ENCODE results near the gene DLG2.

Gene DLG2

DNA sequence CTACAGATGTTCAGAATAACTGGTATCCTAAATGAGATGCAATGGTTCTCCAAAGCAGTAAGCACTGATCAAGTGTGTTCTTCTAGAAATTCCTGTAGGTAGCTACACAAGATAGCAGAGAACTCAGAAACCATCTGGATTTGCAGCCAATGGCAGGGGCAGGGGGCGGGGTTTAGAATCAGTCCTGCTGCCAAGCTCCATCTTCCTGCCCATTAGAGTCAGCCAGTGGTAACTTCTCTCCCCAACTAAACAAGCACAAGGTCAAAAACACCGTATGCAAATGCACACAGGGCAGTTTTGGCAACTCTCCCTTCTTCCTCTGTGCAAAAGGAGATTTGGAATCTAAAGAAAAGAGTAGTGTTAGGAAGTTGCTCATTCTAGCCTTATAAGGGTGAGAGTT, 2103.5 kb downstream of the DLG2 start:
- no peak for DNase-seq

DNA sequence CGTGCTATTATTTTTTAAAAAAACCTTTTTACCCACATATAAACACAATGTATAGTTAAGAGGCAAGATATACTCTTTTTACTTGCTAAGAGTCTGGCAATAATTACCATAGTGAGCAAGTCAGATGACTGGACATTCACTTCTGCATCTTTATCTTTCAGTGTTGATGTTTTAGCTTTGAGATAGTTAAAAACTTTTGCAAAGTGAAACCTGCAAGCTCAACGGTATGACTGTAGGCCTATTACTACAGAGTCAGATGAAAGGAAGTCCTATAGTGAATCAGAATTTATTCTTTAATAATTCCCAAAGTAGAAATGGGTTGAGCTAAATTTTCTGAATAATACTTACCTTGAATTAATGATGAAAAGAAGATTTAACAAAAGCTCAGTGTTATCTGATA, 2104.2 kb downstream of the DLG2 start:
- DNase-seq, result no peak

DNA sequence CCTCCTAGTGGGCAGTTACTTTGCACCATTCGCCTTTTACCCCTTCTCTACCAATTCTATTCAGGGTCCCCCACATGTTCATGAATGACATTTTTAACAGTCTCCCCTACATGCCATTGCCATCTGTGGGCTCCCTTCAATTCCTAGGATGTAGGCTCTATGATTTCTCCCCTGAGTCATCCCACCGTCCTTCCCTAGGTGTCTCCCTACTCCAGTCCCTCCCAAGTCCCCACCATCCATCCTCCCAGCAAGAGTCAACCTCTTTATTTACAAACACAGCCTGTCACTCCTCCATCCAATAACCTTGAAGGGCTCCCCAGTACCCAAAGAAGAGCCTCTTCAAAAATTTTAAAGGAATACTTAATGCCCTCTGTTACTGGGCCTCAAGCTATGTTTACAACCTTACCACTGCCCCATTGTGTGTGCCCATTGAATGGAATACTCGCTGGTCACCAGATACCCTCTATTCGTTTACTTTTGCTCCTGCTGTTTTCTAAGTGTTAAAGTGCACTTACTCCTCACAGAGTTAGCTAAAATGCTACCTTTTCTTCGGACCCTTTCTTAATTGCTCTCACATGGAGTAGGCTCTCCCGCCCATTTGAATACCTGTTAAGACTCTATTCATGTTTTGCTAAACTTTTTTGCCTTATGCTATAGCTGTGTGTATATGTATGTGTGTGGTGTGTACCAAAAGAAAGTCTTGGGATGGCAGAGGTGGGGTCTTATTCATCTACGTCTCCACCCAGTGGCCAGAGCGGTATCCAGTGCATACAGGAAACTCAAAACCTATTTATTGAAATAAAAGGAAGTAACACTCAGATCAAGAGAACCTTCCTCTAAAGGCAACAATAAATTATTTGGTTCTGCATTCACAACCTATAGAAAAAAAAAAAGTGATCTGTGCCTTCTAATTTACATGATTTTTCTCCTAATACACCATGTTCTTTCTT, 2105.2 kb downstream of the DLG2 start:
- no peak for DNase-seq

- no peak for DNase-seq
These were observed 2106.3 kb downstream of the DLG2 start for GRCh38 chr11:83520849-83521248.

- no peak for DNase-seq
These were observed 2115.5 kb downstream of the DLG2 start for GRCh38 chr11:83511646-83512045.

- no peak for DNase-seq
These were observed 2116.3 kb downstream of the DLG2 start for GRCh38 chr11:83510530-83511460.

- no peak for DNase-seq
These were observed 2118.3 kb downstream of the DLG2 start for GRCh38 chr11:83508804-83509203.

DNA sequence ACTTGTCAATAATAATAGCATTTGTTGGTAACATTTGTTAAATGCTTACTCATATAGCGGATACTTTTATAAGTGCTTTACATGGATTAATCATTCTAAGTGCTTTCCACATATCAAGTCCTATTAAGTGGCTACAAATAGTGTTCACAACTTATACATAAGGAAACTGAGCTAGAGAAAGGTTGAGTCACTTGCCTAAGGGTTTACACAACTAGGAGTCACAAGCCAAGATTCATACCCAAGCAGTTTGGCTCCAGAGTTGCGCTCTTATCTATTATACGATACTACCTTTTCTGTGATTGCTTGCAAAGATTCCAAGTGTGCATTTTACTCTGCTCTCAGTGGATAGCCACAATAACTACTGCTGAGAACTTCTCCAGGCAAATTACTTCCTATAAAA, 2125.1 kb downstream of the DLG2 start:
- DNase-seq, result no peak

DNA sequence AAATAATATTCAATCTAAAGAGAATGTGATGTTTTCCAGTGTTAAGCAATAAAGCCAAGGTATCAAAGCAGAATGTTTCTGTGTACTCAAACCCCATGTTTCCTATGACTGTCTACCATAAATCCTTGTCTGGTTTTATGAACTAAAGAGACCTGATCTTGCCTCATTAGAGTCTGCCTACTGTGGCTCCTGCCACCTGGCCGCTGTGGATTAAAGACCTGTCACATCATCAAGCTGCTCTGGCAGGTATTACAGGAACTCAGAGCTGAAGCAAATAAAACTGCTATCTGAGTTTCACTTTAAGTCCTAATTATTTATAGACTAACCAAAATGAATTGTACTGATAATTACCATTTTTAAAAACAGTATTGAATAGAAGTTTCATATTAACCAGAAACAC, 2133.2 kb downstream of the DLG2 start:
- DNase-seq, result no peak

DNA sequence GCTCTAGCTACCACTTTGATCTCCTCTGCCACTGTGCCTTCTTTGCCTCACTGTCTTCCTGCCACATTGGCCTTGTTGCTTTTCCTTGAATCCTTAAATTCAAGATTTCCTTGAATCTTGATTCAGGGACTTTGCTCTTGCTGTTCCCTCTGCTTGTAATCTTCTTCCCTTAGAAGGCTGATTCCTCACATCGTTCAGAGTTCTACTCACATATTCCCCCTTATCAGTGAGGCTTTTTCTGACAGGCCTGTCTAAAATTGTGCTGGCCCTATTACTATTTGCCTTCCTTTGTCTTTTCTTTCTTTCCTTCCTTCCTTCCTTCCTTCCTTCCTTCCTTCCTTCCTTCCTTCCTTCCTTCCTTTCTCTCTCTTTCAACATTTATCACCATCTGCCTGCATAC, 2134.1 kb downstream of the DLG2 start:
- DNase-seq, result no peak

GRCh38 chr11:83483808-83484207, 2143.3 kb downstream of the DLG2 start:
- DNase-seq, result no peak

DNA sequence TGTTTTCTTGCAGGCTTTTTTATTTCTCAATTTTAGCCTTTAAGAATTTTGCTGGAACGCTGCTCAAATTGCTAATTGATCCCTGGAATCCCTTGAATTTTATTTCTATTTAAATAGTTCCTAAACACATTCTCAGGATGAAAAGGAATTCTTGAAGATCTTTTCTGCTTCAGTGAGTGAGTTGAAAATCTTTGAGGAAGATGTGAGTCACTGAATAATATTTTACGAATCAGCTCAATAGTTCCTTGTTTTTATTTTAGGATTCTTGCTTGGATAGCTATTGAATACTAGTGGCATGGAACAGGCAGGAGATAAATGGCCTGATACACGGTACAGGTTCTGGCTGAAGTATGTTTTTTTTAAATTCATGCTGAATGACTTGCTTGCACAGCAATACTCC, 2146.3 kb downstream of the DLG2 start:
- DNase-seq, result no peak

GRCh38 chr11:83480251-83480650, 2146.9 kb downstream of the DLG2 start:
- DNase-seq, result no peak

- no peak for DNase-seq
These were observed 2149.4 kb downstream of the DLG2 start for GRCh38 chr11:83477772-83478171.

DNA sequence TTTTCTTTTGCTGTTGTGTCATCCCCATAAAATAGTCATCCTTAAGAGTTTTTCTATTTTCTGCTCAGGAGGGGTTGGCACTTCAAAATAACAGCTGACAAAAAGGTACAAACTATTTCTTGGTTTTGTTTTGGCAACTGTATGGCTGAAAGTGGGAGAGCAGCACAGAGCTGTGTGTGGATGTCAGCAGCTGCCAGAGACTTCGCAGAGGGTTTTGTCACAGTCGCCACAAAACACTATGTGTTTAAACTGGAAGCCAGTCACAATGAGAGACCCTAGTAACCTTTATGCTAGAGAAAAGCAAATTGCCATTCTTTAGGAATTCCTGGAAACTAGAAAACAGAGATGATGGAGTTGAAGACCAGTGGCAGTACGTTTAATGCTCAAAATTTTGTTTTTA, 2151.4 kb downstream of the DLG2 start:
- DNase-seq, result no peak

DNA sequence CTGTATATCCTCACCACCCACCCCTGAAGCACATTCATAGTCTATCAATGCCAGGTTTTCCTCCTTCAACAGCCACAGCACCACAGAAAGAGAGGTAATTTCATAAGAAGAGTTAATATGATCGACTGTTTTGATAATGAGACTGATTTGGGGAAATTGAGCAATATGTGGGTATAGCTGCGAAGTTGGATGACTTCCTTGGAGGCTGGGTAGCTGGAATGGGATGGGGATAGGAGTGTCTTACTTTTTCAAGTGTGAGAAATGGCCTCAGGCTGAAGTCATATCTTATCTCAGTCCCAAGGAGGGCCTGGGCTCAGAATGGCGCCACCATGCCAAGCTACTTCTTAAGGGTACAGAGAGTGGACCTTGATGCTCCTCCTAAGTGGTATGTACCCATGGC, 2153.4 kb downstream of the DLG2 start:
- no peak for DNase-seq

- no peak for DNase-seq
These were observed 2154.3 kb downstream of the DLG2 start for GRCh38 chr11:83472806-83473205.

DNA sequence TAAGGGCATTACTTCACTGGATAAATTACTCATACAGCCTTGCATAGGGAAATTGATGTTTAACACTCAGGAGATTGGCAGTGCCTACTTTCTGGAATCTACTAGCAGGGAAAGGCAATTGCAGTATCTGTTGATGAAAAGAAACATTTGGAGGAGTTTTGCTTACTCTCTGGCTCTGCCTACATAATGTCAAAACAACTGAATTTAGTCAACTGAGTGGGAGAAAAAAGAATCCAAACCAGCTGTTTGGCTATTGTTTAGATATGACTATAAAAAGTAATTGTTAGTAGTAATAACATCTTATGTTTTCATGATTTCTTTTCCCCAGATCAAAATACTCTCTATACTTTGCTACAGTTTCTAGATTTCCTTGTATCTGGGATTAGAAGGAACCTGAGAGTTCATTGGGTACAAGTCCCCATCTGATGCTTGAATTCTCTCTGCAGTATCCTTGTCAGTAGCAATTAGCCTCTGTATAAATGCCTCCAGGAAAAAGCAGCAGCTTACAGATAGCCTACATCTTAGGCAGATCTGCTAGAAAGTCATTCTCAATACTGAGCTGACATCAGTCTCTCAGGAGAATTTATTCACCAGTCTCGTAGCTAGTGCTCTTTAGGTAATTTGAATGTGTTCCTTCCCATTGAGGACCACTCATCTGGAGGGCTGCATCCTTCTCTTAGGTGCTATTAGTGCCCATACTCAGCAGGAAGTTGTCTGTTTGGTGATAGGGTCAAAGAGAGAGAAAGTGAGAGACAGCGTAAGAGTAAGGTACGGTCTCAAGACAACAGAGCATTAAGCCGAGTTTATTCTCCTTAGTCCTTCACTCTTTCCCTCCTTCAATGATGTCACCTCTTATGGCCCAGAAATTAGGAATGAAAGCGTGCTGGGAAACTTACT, 2155.1 kb downstream of the DLG2 start:
- DNase-seq, result no peak

GRCh38 chr11:83467837-83468236, 2159.3 kb downstream of the DLG2 start:
- DNase-seq, result no peak

DNA sequence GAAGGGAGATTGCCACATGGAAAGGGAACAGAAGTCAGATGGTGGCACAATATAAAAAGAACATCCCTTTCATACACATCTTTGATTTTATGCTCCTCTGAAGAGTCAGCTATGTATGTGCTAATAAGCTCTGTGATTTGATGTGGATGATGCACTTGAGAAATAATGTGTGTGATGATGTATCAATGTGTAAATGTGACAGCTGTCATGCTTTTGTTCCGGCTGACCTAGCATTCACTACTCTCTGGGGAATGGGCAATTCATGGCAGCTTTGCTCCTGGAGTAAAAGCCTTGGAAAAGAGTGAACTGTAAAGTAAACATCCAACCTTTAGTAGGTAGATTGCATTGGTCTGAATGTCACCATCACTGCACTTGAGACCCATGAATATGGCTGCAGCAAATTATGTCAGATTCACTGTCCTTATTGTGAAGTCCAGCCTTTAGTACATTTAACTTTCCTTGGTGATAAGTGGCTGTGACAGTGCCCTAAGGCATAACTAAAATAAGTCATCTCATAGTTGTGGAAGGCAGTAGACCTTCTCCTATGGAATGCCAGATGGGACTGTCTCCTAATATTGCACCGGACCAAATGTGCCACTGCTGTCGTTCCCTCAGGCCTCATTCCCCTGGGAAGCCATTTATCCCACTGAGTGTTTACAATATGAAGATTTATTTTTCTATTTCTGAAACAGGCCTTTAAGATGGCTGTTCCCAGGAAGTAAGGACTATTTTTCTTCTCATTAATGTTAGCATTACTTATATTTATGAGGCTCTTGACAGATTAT, 2162.8 kb downstream of the DLG2 start:
- DNase-seq, result no peak

GRCh38 chr11:83459798-83460197, 2167.3 kb downstream of the DLG2 start:
- DNase-seq, result no peak

GRCh38 chr11:83456566-83456965, 2170.6 kb downstream of the DLG2 start:
- DNase-seq, result no peak

Data from CD4-positive, alpha-beta T cell treated with Interleukin-4 for 1 hour (primary cell).